ENCODE measurements around the gene CDC5L.

CDC5L gene

DNA sequence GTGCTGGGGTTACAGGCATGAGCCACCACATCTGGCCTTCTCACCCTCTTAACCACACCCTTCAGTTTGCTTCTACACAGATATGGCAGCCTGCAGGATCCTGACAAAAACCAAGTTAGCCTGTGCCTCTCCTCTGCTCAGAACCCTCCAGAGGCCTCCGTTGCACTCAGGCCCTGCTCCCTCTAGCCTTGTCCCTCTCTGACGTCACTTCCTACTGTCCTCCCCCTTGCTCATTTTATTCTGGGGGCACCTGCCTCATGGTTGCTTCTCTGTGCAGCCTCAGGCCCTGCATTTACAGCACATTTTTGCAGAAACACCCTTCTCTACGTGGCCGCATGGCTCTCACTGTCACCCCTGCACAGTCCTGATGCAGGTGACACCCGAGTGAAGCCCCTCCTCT, 105.6 kb downstream of the CDC5L start:
- H3K18ac ChIP-seq (ENCODE audit: low read length) = peak overlapping the region; percentile 48
- H3K9me3 ChIP-seq (replicated peaks in 1 of 2; ENCODE audit: control insufficient read depth in 2 of 2, insufficient read depth in 1 of 2, low read depth in 1 of 2, low read length in 2 of 2) = no peaks in the 10 kb centered on the region
- H2BK5ac ChIP-seq (ENCODE audit: low read length) = no peak overlapping the region
- H3K14ac ChIP-seq (ENCODE audit: low read length) = no peak overlapping the region
- no peaks in the 10 kb centered on the region for H3K79me1 ChIP-seq (ENCODE audit: low read depth, low read length)
- H3K4me3 ChIP-seq (ENCODE audit: low read length in 2 of 2) = no peak overlapping the region
- H3K4ac ChIP-seq (ENCODE audit: low read length) = no peak overlapping the region
- no peak overlapping the region for H3K9ac ChIP-seq (ENCODE audit: low read depth, low read length, poor library complexity)
- H4K91ac ChIP-seq (ENCODE audit: low read depth, low read length, poor library complexity) = no peak overlapping the region
- no peaks in the 10 kb centered on the region for H3K36me3 ChIP-seq (replicated peaks in 1 of 2; ENCODE audit: control insufficient read depth in 2 of 2, insufficient read depth in 2 of 2, low read length in 2 of 2)
- no peak overlapping the region for H4K8ac ChIP-seq (ENCODE audit: low read depth, low read length)
- no peak overlapping the region for H2BK120ac ChIP-seq (ENCODE audit: low read depth, low read length)
- no peak overlapping the region for H3K23ac ChIP-seq (ENCODE audit: low read depth, low read length, poor library complexity)
- peaks cover 0 to 4% (median 0%) of the 10 kb centered on the region in 3 experiments for H3K27me3 ChIP-seq (ENCODE audit: control insufficient read depth in 3 of 3, insufficient read depth in 3 of 3, low read depth in 1 of 3, low read length in 3 of 3)
- peaks cover 6 to 8% of the 10 kb centered on the region in 2 donors for H3K4me1 ChIP-seq (ENCODE audit: control insufficient read depth in 2 of 2, insufficient read depth in 1 of 2, low read depth in 1 of 2, low read length in 2 of 2)
- no peak overlapping the region for H3K27ac ChIP-seq (replicated peaks; ENCODE audit: low read length)
- H2AK5ac ChIP-seq (ENCODE audit: low read depth, low read length) = no peak overlapping the region
- no peak overlapping the region for H2BK12ac ChIP-seq (ENCODE audit: low read length)
- no peak overlapping the region for H2BK15ac ChIP-seq (ENCODE audit: low read length)
- H2AFZ ChIP-seq (ENCODE audit: low read length) = no peak overlapping the region
- no peak for DNase-seq (ENCODE audit: low spot score)
- H3K4me2 ChIP-seq (ENCODE audit: insufficient read depth, low read length, poor library complexity, severe bottlenecking) = no peak overlapping the region
- no CpG with 5 or more reads among the region's 5 CpGs for WGBS, 2 donors (ENCODE audit: extremely low coverage in 2 of 2, insufficient read length in 2 of 2, insufficient replicate concordance in 1 of 2)

DNA sequence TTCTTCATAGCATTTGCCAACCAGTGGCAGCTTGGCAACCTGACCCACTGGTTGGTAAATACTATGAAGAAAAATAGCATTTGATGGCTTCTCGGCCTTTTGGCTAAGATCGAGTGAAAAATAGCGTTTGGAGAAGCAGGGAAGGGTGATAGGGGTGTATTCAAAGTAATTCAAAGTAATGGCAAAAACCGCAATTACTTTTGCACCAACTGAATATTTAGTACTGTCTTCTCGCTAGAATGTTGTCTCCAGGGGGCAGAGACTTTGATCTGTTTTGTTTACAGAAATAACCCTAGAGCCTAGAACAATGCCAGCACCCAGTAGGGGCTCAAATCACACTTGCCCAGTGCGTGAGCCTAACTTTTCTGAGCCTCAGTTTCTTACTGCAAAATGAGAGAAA, 106.1 kb downstream of the CDC5L start:
- Histone ChIP-seq H3K4me3 (ENCODE audit: low read length in 2 of 2) (no peak overlapping the region), H3K9me3 (replicated peaks in 1 of 2; ENCODE audit: control insufficient read depth in 2 of 2, insufficient read depth in 1 of 2, low read depth in 1 of 2, low read length in 2 of 2) (no peaks in the 10 kb centered on the region), H3K18ac (ENCODE audit: low read length) (no peak overlapping the region), H2BK5ac (ENCODE audit: low read length) (no peak overlapping the region), H3K9ac (ENCODE audit: low read depth, low read length, poor library complexity) (no peak overlapping the region), H3K4me1 (ENCODE audit: control insufficient read depth in 2 of 2, insufficient read depth in 1 of 2, low read depth in 1 of 2, low read length in 2 of 2) (peaks cover 6 to 8% of the 10 kb centered on the region in 2 donors), H2BK120ac (ENCODE audit: low read depth, low read length) (no peak overlapping the region), H3K36me3 (replicated peaks in 1 of 2; ENCODE audit: control insufficient read depth in 2 of 2, insufficient read depth in 2 of 2, low read length in 2 of 2) (no peaks in the 10 kb centered on the region), H3K4me2 (ENCODE audit: insufficient read depth, low read length, poor library complexity, severe bottlenecking) (no peak overlapping the region), H2AK5ac (ENCODE audit: low read depth, low read length) (no peak overlapping the region), H3K79me1 (ENCODE audit: low read depth, low read length) (no peaks in the 10 kb centered on the region), H3K14ac (ENCODE audit: low read length) (no peak overlapping the region), H2AFZ (ENCODE audit: low read length) (no peak overlapping the region), H4K91ac (ENCODE audit: low read depth, low read length, poor library complexity) (no peak overlapping the region), H2BK15ac (ENCODE audit: low read length) (no peak overlapping the region), H3K4ac (ENCODE audit: low read length) (no peak overlapping the region), H3K27me3 (ENCODE audit: control insufficient read depth in 3 of 3, insufficient read depth in 3 of 3, low read depth in 1 of 3, low read length in 3 of 3) (peaks cover 0 to 4% (median 0%) of the 10 kb centered on the region in 3 experiments), H2BK12ac (ENCODE audit: low read length) (no peak overlapping the region), H3K23ac (ENCODE audit: low read depth, low read length, poor library complexity) (no peak overlapping the region), H4K8ac (ENCODE audit: low read depth, low read length) (no peak overlapping the region), H3K27ac (replicated peaks; ENCODE audit: low read length) (no peak overlapping the region)
- no CpG with 5 or more reads among the region's 6 CpGs for WGBS, 2 donors (ENCODE audit: extremely low coverage in 2 of 2, insufficient read length in 2 of 2, insufficient replicate concordance in 1 of 2)
- DNase-seq (ENCODE audit: low spot score) = no peak

DNA sequence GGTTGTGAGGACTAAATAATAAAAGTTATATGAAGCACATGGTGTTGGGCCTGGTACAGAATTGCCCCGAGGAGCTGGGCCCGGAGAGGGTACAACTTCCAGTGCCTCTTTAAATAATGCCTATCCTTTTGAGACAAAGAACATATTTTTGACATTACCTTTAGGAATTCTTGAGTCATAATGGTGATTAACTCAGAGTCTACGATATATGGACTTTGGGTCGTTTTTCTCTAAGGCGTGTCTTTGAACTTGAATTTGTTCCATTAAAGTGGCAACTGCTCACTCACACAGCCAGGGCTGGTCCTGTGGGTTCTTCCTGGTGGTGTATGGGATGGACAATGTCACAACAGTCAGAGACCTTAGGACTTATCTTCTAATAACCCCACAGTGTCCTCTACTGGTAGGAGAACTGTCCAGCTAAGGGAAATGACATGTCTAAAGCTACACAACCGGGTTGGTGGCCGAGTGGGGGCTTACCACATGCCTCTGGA, 106.5 kb downstream of the CDC5L start:
- no peak overlapping the region for H3K4me2 ChIP-seq (ENCODE audit: insufficient read depth, low read length, poor library complexity, severe bottlenecking)
- no peak overlapping the region for H3K4me3 ChIP-seq (ENCODE audit: low read length in 2 of 2)
- no peaks in the 10 kb centered on the region for H3K9me3 ChIP-seq (replicated peaks in 1 of 2; ENCODE audit: control insufficient read depth in 2 of 2, insufficient read depth in 1 of 2, low read depth in 1 of 2, low read length in 2 of 2)
- H3K23ac ChIP-seq (ENCODE audit: low read depth, low read length, poor library complexity) = no peak overlapping the region
- WGBS, 2 donors (ENCODE audit: extremely low coverage in 2 of 2, insufficient read length in 2 of 2, insufficient replicate concordance in 1 of 2) = no CpG with 5 or more reads among the region's 7 CpGs
- no peak overlapping the region for H2BK15ac ChIP-seq (ENCODE audit: low read length)
- H4K8ac ChIP-seq (ENCODE audit: low read depth, low read length) = no peak overlapping the region
- H3K36me3 ChIP-seq (replicated peaks in 1 of 2; ENCODE audit: control insufficient read depth in 2 of 2, insufficient read depth in 2 of 2, low read length in 2 of 2) = no peaks in the 10 kb centered on the region
- no peak overlapping the region for H2BK120ac ChIP-seq (ENCODE audit: low read depth, low read length)
- H2BK12ac ChIP-seq (ENCODE audit: low read length) = no peak overlapping the region
- H3K18ac ChIP-seq (ENCODE audit: low read length) = no peak overlapping the region
- no peak overlapping the region for H3K14ac ChIP-seq (ENCODE audit: low read length)
- H3K4ac ChIP-seq (ENCODE audit: low read length) = no peak overlapping the region
- no peak overlapping the region for H2AFZ ChIP-seq (ENCODE audit: low read length)
- H3K9ac ChIP-seq (ENCODE audit: low read depth, low read length, poor library complexity) = no peak overlapping the region
- no peaks in the 10 kb centered on the region for H3K79me1 ChIP-seq (ENCODE audit: low read depth, low read length)
- no peak overlapping the region for H2AK5ac ChIP-seq (ENCODE audit: low read depth, low read length)
- H3K4me1 ChIP-seq (ENCODE audit: control insufficient read depth in 2 of 2, insufficient read depth in 1 of 2, low read depth in 1 of 2, low read length in 2 of 2) = peaks cover 6 to 8% of the 10 kb centered on the region in 2 donors
- H3K27me3 ChIP-seq (ENCODE audit: control insufficient read depth in 3 of 3, insufficient read depth in 3 of 3, low read depth in 1 of 3, low read length in 3 of 3) = peaks cover 0 to 4% (median 0%) of the 10 kb centered on the region in 3 experiments
- DNase-seq (ENCODE audit: low spot score) = no peak
- H3K27ac ChIP-seq (replicated peaks; ENCODE audit: low read length) = no peak overlapping the region
- H2BK5ac ChIP-seq (ENCODE audit: low read length) = no peak overlapping the region
- H4K91ac ChIP-seq (ENCODE audit: low read depth, low read length, poor library complexity) = no peak overlapping the region

DNA sequence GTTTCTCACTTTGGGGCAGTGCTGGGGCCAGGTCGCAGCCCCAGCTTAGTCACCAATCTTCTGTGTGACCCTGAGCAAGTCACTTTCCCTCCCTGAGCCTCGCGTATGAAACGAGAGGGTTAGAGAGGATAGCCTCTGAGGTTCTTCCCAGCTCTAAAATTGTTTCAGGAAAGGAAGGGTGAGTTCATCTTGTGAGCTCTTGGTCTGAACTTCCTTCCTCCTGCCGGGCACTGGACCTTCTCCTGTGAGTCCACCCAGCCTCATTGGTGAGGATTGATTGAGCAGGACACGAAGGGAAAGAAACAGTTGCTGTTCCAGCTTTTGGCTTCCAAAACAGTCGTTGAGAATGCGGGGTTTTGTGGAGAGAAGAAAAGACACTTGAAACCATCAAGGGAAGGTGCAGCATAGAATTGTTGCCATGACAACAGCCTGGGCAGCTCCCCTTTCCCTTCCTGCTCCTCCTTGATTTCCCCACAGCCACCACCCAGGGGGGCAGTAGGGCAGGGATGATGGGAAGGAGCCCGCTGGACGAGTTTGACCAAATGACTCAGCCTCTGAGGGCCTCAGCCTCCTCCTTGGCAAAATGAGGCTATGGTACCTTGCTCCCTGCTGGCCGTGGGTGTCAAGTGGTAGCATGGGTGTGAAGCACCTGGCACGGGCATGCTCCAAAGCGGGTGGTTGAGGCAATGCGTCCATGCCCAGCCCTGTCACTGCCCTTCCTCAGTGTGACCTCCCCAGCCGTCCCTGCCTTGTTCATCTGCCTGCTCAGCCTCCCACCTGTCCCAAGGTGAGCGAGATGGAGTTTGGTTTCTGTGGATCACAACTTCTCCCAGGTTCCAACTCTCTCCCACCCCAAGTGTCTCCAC, 107.8 kb downstream of the CDC5L start:
- Histone ChIP-seq H3K23ac (ENCODE audit: low read depth, low read length, poor library complexity) (no peak overlapping the region), H2BK5ac (ENCODE audit: low read length) (no peak overlapping the region), H2BK15ac (ENCODE audit: low read length) (peak overlapping the region; percentile 30), H4K91ac (ENCODE audit: low read depth, low read length, poor library complexity) (no peak overlapping the region), H3K9me3 (replicated peaks in 1 of 2; ENCODE audit: control insufficient read depth in 2 of 2, insufficient read depth in 1 of 2, low read depth in 1 of 2, low read length in 2 of 2) (no peaks in the 10 kb centered on the region), H2BK12ac (ENCODE audit: low read length) (no peak overlapping the region), H2AFZ (ENCODE audit: low read length) (peak overlapping the region; percentile 6), H3K4me1 (ENCODE audit: control insufficient read depth in 2 of 2, insufficient read depth in 1 of 2, low read depth in 1 of 2, low read length in 2 of 2) (peaks cover 6 to 8% of the 10 kb centered on the region in 2 donors), H3K18ac (ENCODE audit: low read length) (no peak overlapping the region), H3K27ac (replicated peaks; ENCODE audit: low read length) (no peak overlapping the region), H3K4me2 (ENCODE audit: insufficient read depth, low read length, poor library complexity, severe bottlenecking) (no peak overlapping the region), H3K27me3 (ENCODE audit: control insufficient read depth in 3 of 3, insufficient read depth in 3 of 3, low read depth in 1 of 3, low read length in 3 of 3) (peaks cover 0 to 4% (median 0%) of the 10 kb centered on the region in 3 experiments), H3K9ac (ENCODE audit: low read depth, low read length, poor library complexity) (no peak overlapping the region), H3K14ac (ENCODE audit: low read length) (no peak overlapping the region), H3K36me3 (replicated peaks in 1 of 2; ENCODE audit: control insufficient read depth in 2 of 2, insufficient read depth in 2 of 2, low read length in 2 of 2) (no peaks in the 10 kb centered on the region), H3K4ac (ENCODE audit: low read length) (no peak overlapping the region), H4K8ac (ENCODE audit: low read depth, low read length) (no peak overlapping the region), H2AK5ac (ENCODE audit: low read depth, low read length) (peak overlapping the region; percentile 48), H3K4me3 (ENCODE audit: low read length in 2 of 2) (peak overlapping the region in 1 of 2 donors; percentile 34), H2BK120ac (ENCODE audit: low read depth, low read length) (no peak overlapping the region), H3K79me1 (ENCODE audit: low read depth, low read length) (no peaks in the 10 kb centered on the region)
- no peak for DNase-seq (ENCODE audit: low spot score)
- WGBS, 2 donors (ENCODE audit: extremely low coverage in 2 of 2, insufficient read length in 2 of 2, insufficient replicate concordance in 1 of 2) = no CpG with 5 or more reads among the region's 16 CpGs

Measured in neuronal stem cell (in vitro differentiated cells).